Endothelial cell of umbilical vein (primary cell): Measurements from ENCODE around the gene SMOC1. TPM values are rescaled to one million over a fixed set of nuclear protein-coding genes. Genes with fewer than 3 reads are reported as not detected.

Source experiments
- BruUV-seq: library from RNA; stranded (reverse); fragments of 400-500 nt; replicated peaks from 2 replicates; lab custom pipeline; 2021; lab: Mats Ljungman, UMichigan
- CTCF ChIA-PET: fragments of 300-600, 350-600 bp; sonication (Branson Sonifier 250); formaldehyde crosslinking; loops from one replicate; lab custom pipeline; 2021; ENCODE audit warnings: antibody characterized with exemption, inconsistent platforms; lab: Charles Lee
- POLR2A ChIA-PET: fragments of 300-600, 350-600 bp; sonication (Branson Sonifier 250); formaldehyde crosslinking; loops from one replicate; lab custom pipeline; 2021; ENCODE audit warnings: antibody characterized with exemption, inconsistent platforms; lab: Charles Lee
- DNase-seq: peaks from one replicate; pipeline ENCODE4 v3.0.0-alpha.2; 2011; ENCODE audit warnings: low read depth, low spot score
- FAIRE-seq: peaks from 2 replicates; lab custom pipeline; 2011; peaks lifted over from hg19 to GRCh38; lab: Jason Lieb, UNC
- H2AFZ ChIP-seq: 2 replicates; pipeline ENCODE4 v1.6.0; 2012; ENCODE audit warnings: low read depth, low read length, control low read depth, inconsistent platforms
- H3K27ac ChIP-seq: 2 replicates; pipeline ENCODE4 v1.5.1; 2011; ENCODE audit warnings: low read depth, mild to moderate bottlenecking, control low read depth, low read length, moderate library complexity; ENCODE audit not compliant: insufficient read depth
- H3K27me3 ChIP-seq, 2 experiments: 2 replicates each; pipeline versions ENCODE4 v1.6.0 to v1.6.1; 2011; ENCODE audit warnings: low read length in 2 of 2, mixed read lengths in 1 of 2; ENCODE audit not compliant: control insufficient read depth in 2 of 2, insufficient read depth in 2 of 2
- H3K36me3 ChIP-seq, 2 experiments: 2 replicates in 1 of 2; 3 replicates in 1 of 2; pipeline ENCODE4 v1.5.1; 2011; ENCODE audit warnings: low read length in 2 of 2, mild to moderate bottlenecking in 1 of 2, moderate library complexity in 1 of 2; ENCODE audit not compliant: control insufficient read depth in 2 of 2, insufficient read depth in 2 of 2; ENCODE audit errors: extremely low read depth in 1 of 2
- H3K4me1 ChIP-seq: 3 replicates; pipeline ENCODE4 v1.5.1; 2011; ENCODE audit warnings: mild to moderate bottlenecking, low read length; ENCODE audit not compliant: control insufficient read depth, insufficient read depth; ENCODE audit errors: extremely low read depth
- H3K4me2 ChIP-seq: 2 replicates; pipeline ENCODE4 v1.6.1; 2011; ENCODE audit warnings: low read length, control low read depth, mixed read lengths; ENCODE audit not compliant: insufficient read depth
- H3K4me3 ChIP-seq, 3 experiments: fragments of 200-600 bp in 1 of 3; sonication (generic), shearing (Covaris generic) in 1 of 3; replicated peaks in 1 of 3; 2 replicates each; pipeline ENCODE4 v1.5.1; 2011 to 2016; ENCODE audit warnings: control low read depth in 3 of 3, low read length in 3 of 3, mild to moderate bottlenecking in 2 of 3, inconsistent platforms in 1 of 3, low read depth in 1 of 3, moderate library complexity in 1 of 3; ENCODE audit not compliant: insufficient read depth in 1 of 3
- H3K79me2 ChIP-seq: 2 replicates; pipeline ENCODE4 v1.6.0; 2012; ENCODE audit warnings: low read length, inconsistent platforms; ENCODE audit not compliant: control insufficient read depth, insufficient read depth
- H3K9ac ChIP-seq: replicated peaks from 2 replicates; pipeline ENCODE3; 2011; ENCODE audit warnings: low read length, control low read depth; ENCODE audit not compliant: insufficient read depth; ENCODE audit errors: extremely low read depth
- H3K9me1 ChIP-seq: replicated peaks from 3 replicates; pipeline ENCODE4 v1.6.0; 2011; ENCODE audit warnings: mild to moderate bottlenecking, low read length; ENCODE audit not compliant: control insufficient read depth, insufficient read depth; ENCODE audit errors: extremely low read depth
- H3K9me3 ChIP-seq: replicated peaks from 2 replicates; pipeline ENCODE4 v1.5.1; 2012; ENCODE audit warnings: low read length, inconsistent platforms; ENCODE audit not compliant: control insufficient read depth, insufficient read depth
- H4K20me1 ChIP-seq: replicated peaks from 2 replicates; pipeline ENCODE3; 2011; ENCODE audit warnings: mild to moderate bottlenecking, low read length; ENCODE audit not compliant: control insufficient read depth, insufficient read depth; ENCODE audit errors: extremely low read depth
- CTCF ChIP-seq, 2 donors: IDR thresholded peaks; 1 replicate in 1 of 2; 2 replicates in 1 of 2; pipeline ENCODE4 v1.5.1; 2011; ENCODE audit warnings: low read length in 2 of 2, mild to moderate bottlenecking in 2 of 2, moderate library complexity in 2 of 2, control low read depth in 1 of 2, inconsistent platforms in 1 of 2, low read depth in 1 of 2; ENCODE audit not compliant: insufficient read depth in 1 of 2; ENCODE audit errors: extremely low read depth in 1 of 2
- EZH2 ChIP-seq: IDR thresholded peaks from 2 replicates; pipeline ENCODE4 v1.6.1; 2012; ENCODE audit warnings: borderline replicate concordance, low read depth, mild to moderate bottlenecking, moderate library complexity, low read length, inconsistent platforms; ENCODE audit not compliant: severe bottlenecking
- FOS ChIP-seq: IDR thresholded peaks from 2 replicates; pipeline ENCODE4 v1.6.1; 2011; ENCODE audit warnings: mild to moderate bottlenecking, low read length, moderate library complexity, borderline replicate concordance; ENCODE audit not compliant: insufficient read depth
- GATA2 ChIP-seq: IDR thresholded peaks from 2 replicates; pipeline ENCODE4 v1.7.0; 2011; ENCODE audit warnings: low read depth, mild to moderate bottlenecking, moderate library complexity, mixed read lengths, low read length; ENCODE audit not compliant: insufficient read length, insufficient read depth
- JUN ChIP-seq: IDR thresholded peaks from 2 replicates; pipeline ENCODE4 v1.6.1; 2011; ENCODE audit warnings: borderline replicate concordance, low read depth; ENCODE audit not compliant: insufficient read length, insufficient read depth
- MAX ChIP-seq: IDR thresholded peaks from 2 replicates; pipeline ENCODE4 v1.6.1; 2011; ENCODE audit not compliant: insufficient read depth, insufficient read length
- POLR2AphosphoS5 ChIP-seq: IDR thresholded peaks from 2 replicates; pipeline ENCODE4 v1.6.1; 2012; ENCODE audit warnings: low read depth, mild to moderate bottlenecking, control low read depth, low read length, moderate library complexity; ENCODE audit not compliant: insufficient read depth
- dilution Hi-C: fragments of 300-500 bp; cut with MboI; formaldehyde crosslinking; loops from one replicate; pipeline ENCODE4 v1.15.0; 2019; ENCODE audit warnings: low sequenced_read_pairs; ENCODE audit not compliant: extremely low pct_ligation_motif_present
- intact Hi-C: fragments of 100-400 bp; cut with micrococcal nuclease; formaldehyde crosslinking; loops from one replicate; pipeline ENCODE4 v1.10.0; 2022
- polyA plus RNA-seq, 4 experiments: library from polyadenylated mRNA; depleted of rRNA in 3 of 4; stranded (reverse) in 3 of 4; unstranded in 1 of 4; fragments of >200 nt; gene quantifications; 2 replicates each; pipeline versions ENCODE4 v1.2.1 to v1.2.3, GENCODE V29; 2011 to 2012; ENCODE audit warnings: missing spikeins in 1 of 4
- total RNA-seq: library from RNA; stranded (reverse); gene quantifications from 2 replicates; pipeline ENCODE4 v1.2.3, GENCODE V29; 2021

SMOC1 gene
- total and polyA plus RNA-seq, 2 donors (not counting 3 experiments of a cell fraction or from before 2014, with no cell fraction given) = 0.97 to 1.1 TPM

- no peak overlapping the region for H3K27ac ChIP-seq
- H3K4me3 ChIP-seq = no peak overlapping the region
- POLR2A ChIA-PET = no interaction called here
- peaks cover 3% of the 10 kb centered on the region in 2 experiments for H3K27me3 ChIP-seq
- DNase-seq (no peak), FAIRE-seq (no peak)
- BruUV-seq = no TSS peak
- dilution Hi-C loops = no loop called here
- H3K36me3 ChIP-seq = no peaks in the 10 kb centered on the region
- H2AFZ ChIP-seq = no peak overlapping the region
- TF ChIP-seq CTCF (IDR thresholded peaks at IDR 0.05; ENCODE audit: extremely low read depth in 1 of 2, insufficient read depth in 1 of 2, low read depth in 1 of 2, low read length in 2 of 2) (no peak), POLR2AphosphoS5 (no peak), GATA2 (no peak), MAX (no peak), EZH2 (no peak), JUN (no peak), FOS (no peak)
- H3K79me2 ChIP-seq = no peaks in the 10 kb centered on the region
- H3K9me3 ChIP-seq = no peaks in the 10 kb centered on the region
- no peak overlapping the region for H3K9ac ChIP-seq
- CTCF ChIA-PET = interaction anchor here (1.9 kb wide), 1 partner anchor 182 kb away, joined by 4 read pairs; no protein-coding TSS in a partner anchor
- no peaks in the 10 kb centered on the region for H3K9me1 ChIP-seq
- no peak overlapping the region for H3K4me2 ChIP-seq
- H4K20me1 ChIP-seq = no peaks in the 10 kb centered on the region
- no peaks in the 10 kb centered on the region for H3K4me1 ChIP-seq
- intact Hi-C loops = no loop called here
Observed at GRCh38 chr14:69845787-69846186, 33.4 kb upstream of the SMOC1 start.
